AG04449 (cell line): ENCODE measurements around the gene PEAR1.

Experiments used
- CTCF ChIA-PET: fragments of 350-600 bp; formaldehyde crosslinking; extraction: SDS; loops from one replicate; lab custom pipeline; 2021; ENCODE audit warnings: antibody characterized with exemption; lab: Yijun Ruan, JAX
- POLR2A ChIA-PET: fragments of 400-600, 350-600 bp; formaldehyde crosslinking; extraction: SDS; loops from one replicate; lab custom pipeline; 2020; ENCODE audit warnings: antibody characterized with exemption, inconsistent platforms; lab: Yijun Ruan, JAX
- DNase-seq: peaks from one replicate; pipeline ENCODE4 v3.0.0-alpha.2; 2010; ENCODE audit warnings: low read depth, low spot score
- H3K4me3 ChIP-seq: 2 replicates; pipeline ENCODE4 v1.5.1; 2011; ENCODE audit warnings: low read depth, mild to moderate bottlenecking, control low read depth, low read length
- TF ChIP-seq, protein P1 (sequence below): IDR thresholded peaks from one replicate; pipeline ENCODE4 v1.5.1; 2011; ENCODE audit warnings: mild to moderate bottlenecking, moderate library complexity, low read length, control low read depth, inconsistent platforms; ENCODE audit not compliant: insufficient read depth; ENCODE audit errors: missing control alignments

PEAR1 gene

DNA sequence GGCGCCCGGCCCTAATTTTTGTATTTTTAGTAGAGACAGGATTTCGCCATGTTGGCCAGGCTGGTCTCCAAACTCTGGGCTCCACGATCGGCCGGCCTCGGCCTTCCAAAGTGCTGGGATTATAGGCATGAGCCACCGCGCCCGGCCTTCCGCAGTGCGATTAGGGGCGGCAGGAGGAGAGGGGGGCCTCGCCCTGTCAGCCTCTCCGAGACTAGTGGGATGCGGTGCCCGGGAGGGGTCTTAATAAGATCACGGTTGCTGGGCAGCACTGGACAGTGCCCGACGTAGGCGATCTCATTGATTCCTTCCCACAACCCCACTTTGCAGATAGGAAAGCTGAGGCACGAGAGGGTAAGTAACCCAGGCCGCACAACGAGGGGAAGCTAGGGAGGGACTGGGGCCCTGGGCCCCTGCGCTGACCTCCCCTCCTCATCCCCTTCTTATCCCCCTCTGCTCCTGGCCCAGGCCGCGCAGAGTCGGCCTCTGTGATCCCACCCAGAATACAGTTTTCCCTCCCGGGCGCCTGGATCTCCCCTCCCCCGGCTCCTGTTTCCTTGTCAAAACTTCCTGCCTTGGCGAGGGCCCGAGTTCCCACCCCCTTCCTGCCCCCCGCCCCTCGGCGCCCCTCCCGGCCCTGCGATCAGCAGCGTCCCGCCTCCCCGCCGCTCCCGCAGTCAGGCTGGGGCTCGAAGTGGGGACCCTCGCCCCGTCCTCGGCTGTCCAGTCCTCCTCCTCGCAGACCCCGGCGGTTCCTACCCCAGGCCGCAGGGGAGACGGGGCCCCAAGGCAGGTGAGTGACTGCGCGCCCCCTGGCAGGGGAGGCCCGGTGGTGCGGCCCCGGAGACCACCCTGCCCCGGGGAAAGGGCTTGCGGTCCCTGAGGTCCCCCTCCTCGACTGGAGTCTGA is at the start of gene PEAR1:
PEAR1 (plus strand) TSS at position 671 of the 906 bp plus-strand sequence. CDS start 10,209 bp downstream, outside the sequence.
- H3K4me3 ChIP-seq, result peak within 1 kb of the TSS; percentile 72
- TF ChIP-seq, protein P1, sequence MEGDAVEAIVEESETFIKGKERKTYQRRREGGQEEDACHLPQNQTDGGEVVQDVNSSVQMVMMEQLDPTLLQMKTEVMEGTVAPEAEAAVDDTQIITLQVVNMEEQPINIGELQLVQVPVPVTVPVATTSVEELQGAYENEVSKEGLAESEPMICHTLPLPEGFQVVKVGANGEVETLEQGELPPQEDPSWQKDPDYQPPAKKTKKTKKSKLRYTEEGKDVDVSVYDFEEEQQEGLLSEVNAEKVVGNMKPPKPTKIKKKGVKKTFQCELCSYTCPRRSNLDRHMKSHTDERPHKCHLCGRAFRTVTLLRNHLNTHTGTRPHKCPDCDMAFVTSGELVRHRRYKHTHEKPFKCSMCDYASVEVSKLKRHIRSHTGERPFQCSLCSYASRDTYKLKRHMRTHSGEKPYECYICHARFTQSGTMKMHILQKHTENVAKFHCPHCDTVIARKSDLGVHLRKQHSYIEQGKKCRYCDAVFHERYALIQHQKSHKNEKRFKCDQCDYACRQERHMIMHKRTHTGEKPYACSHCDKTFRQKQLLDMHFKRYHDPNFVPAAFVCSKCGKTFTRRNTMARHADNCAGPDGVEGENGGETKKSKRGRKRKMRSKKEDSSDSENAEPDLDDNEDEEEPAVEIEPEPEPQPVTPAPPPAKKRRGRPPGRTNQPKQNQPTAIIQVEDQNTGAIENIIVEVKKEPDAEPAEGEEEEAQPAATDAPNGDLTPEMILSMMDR, result peak; percentile 8
- ChIA-PET CTCF (interaction anchor here (0.8 to 23.6 kb wide), 19 partner anchors 8 to 234 kb away, joined by 3 to 678 read pairs (median 45); partner anchors contain the start of genes INSRR, ISG20L2, LRRC71 and METTL25B), POLR2A (interaction anchor here (0.7 to 1.4 kb wide), 2 partner anchors 27 to 29 kb away, joined by 3 read pairs; no protein-coding TSS in a partner anchor)
- no peak for DNase-seq

DNA sequence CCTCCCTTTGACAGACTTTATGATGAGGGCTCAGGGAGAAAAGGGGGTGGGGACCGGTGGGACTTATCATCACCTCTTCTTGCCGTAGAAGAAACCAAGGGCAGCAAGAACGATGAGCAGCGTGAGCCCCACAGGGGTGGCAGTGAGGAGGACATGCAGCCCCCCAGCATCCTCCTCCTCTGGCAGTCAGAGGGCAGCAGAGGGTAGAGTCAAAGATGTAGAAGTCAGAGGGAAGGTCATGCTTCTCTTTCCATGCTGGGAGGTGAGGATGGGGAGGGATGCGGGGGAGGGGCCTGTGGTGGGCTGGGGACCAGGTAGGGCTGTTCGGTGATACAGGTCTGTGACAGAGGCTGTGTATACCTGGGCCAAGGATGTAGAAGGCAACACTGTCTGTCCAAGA is 49.4 kb upstream of the PEAR1 start:
- POLR2A ChIA-PET, result no interaction called here
- no peak for DNase-seq
- CTCF ChIA-PET, result interaction anchor here (0.9 to 2.0 kb wide), 6 partner anchors 10 to 46 kb away, joined by 3 to 7 read pairs (median 5); partner anchors contain the start of genes INSRR and NTRK1

GRCh38 chr1:156844638-156845037 is 48.9 kb upstream of the PEAR1 start:
- TF ChIP-seq, protein P1, result no peak

More for the DNA sequence above, 49.4 kb upstream of the PEAR1 start:
- TF ChIP-seq, protein P1, result no peak
- H3K4me3 ChIP-seq, result no peak overlapping the region

GRCh38 chr1:156845055-156845952 is 48.2 kb upstream of the PEAR1 start:
- CTCF ChIA-PET, result interaction anchor here (0.7 to 6.6 kb wide), 8 partner anchors 8 to 45 kb away, joined by 3 to 69 read pairs (median 5); partner anchors contain the start of genes INSRR and NTRK1

More at GRCh38 chr1:156844638-156845037, 48.9 kb upstream of the PEAR1 start:
- CTCF ChIA-PET, result interaction anchor here (0.7 to 2.0 kb wide), 5 partner anchors 10 to 45 kb away, joined by 3 to 7 read pairs (median 4); partner anchors contain the start of gene NTRK1
- no peak overlapping the region for H3K4me3 ChIP-seq
- POLR2A ChIA-PET, result no interaction called here
- DNase-seq, result no peak

GRCh38 chr1:156845953-156846545 is 47.5 kb upstream of the PEAR1 start:
- TF ChIP-seq, protein P1, result no peak
- ChIA-PET POLR2A (no interaction called here), CTCF (interaction anchor here (0.7 to 6.6 kb wide), 4 partner anchors 8 to 49 kb away, joined by 3 to 69 read pairs (median 26); partner anchors contain the start of genes INSRR and NTRK1)
- no peak for DNase-seq
- no peak overlapping the region for H3K4me3 ChIP-seq

More at GRCh38 chr1:156845055-156845952, 48.2 kb upstream of the PEAR1 start:
- TF ChIP-seq, protein P1, result no peak
- no peak overlapping the region for H3K4me3 ChIP-seq
- POLR2A ChIA-PET, result no interaction called here
- DNase-seq, result no peak
